HG02571 (cell line): ENCODE data around the gene NEIL3.

Source experiments
- ATAC-seq: cut with Tn5 transposase; IDR thresholded peaks from one replicate; pipeline ENCODE4 v1.9.1; 2021; ENCODE audit warnings: mild to moderate bottlenecking, moderate library complexity; ENCODE audit not compliant: unreplicated experiment

Gene NEIL3

DNA sequence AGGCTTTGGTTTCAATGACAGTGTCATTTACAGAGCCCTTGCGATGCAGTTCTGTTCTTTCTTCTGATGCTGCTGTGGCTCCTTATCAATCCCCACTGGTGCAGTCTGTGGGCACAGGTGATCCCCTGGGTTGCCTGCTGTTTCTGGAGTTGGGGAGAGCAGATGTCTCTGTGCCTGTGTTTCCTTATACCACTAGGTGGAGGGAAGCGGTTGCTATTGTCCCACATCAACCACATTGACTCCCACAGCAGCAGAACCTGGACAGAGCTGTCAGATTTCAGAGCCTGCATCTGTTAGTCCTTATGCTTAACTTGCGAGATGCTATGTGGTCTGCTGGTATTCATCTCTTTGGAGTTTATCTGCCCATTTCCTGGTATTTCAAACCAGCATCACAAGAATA, 57.7 kb downstream of the NEIL3 start:
- ATAC-seq = no peak

DNA sequence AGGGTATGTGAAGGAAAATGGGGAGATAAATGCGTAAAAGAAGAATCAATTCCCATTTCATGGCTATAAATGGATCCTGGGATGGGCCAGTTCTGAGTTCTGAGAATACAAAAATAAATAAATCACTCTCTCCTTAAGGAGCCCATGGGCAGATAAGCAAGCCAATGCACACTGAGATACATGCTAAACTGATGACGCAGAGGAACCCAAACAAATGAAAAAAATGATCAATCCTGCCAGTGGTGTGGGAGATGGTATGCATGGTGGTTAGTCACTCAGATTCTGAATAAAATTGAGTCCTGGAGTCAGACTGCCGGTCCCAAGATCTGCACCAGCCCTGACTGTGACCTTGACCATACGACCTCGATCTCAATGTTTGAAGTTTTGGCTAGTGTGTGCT, 59.7 kb downstream of the NEIL3 start:
- ATAC-seq = no peak

DNA sequence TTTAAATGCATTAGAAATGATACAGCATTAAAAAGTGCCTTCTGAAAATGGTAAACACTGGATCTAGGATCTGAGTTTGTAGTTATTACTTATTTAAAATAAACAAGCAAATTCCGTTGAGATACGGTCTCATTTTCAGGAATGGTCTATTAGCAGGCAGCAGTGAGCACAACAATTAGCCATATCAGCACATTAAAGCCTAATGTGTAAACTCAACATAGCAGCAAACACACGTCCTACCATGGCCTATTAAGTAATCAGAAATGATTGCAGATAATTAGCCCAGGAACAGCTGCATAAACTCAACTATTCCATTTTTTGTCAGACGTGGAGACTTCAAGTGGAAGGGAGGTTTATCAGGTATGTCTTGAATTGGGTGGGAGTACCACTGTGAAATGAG, 61.8 kb downstream of the NEIL3 start:
- ATAC-seq = no peak

DNA sequence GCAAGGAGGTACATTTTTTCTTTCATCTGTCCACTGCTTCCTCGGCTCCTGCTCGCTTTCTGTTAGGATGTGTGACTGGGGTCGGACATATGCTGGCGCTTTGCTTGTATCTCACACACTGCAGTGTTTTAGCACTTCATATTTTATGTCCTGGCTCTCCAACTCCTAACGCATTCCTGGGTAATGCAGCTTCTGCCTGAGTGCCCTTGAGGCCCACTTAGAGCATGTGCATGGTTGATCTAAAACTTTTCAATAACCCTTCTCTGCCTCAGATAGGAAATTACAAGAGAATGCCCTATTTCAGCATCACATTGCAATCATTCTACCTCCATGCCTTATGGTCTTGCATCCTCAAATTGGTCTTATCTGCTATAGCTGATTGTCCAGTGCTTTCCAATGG, 65.3 kb downstream of the NEIL3 start:
- ATAC-seq = no peak

DNA sequence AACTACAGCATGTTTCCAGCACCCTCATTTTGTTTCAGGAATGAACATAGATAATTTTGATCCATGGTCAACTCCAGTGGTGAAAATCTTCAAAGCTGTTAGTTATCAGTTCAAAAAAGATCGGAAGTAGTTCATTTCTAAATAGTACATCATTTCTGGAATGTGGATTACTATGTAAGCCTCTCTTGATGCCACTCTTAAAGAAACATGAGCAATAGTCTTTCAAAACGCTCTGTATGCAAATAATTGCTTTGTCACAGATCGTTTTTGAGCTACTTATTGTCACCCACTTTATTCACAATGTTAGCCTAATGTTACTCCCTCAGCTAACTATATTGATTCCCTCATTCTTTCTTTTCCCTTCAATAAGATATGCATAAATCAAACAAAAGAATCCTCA, 65.7 kb downstream of the NEIL3 start:
- no peak for ATAC-seq

DNA sequence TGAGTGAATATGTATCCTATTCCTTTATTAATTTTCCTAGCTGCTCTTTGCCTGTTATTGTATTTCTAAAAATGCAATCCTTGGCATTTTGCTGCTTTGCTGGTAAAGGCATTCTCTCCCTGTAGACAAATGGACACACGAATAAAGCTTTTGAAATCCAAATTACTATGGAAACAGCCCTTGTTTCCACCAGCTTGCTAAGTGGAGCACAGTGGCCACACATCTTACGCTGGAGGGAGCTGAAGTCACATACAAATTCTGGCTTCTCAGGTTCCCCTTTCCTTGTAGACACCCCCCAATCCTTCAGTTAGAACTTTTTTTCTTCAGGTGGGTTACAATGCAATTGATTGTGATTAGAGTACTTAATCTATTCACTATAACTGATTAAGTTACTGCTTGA, 66.3 kb downstream of the NEIL3 start:
- no peak for ATAC-seq

DNA sequence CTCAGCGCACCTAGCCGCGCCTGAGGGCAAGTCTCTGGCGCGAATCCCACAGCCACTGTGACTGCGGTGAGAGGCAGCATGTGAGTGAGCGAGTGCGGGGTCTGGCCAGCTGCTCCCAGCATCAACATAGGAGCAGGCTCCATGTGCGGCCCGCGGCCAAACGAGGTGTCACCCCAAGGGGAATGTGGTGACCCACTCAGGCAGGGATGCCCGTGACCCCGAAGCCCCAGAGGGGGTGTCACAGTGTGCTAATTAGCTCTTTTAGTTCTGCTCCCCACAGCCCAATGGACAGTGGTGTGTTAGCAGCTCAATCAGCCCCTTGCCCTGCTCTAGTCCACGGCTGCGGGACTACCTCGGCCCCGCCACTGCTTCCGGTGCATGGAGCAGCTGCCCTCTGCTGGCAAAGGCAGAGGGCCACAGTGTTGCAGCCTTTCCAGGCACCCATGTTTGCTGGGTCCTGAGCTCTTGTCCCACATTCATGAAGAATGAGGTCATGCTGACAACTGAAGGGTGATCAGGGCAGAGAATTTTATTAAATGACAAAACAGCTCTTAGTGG, 71.1 kb downstream of the NEIL3 start:
- no peak for ATAC-seq

DNA sequence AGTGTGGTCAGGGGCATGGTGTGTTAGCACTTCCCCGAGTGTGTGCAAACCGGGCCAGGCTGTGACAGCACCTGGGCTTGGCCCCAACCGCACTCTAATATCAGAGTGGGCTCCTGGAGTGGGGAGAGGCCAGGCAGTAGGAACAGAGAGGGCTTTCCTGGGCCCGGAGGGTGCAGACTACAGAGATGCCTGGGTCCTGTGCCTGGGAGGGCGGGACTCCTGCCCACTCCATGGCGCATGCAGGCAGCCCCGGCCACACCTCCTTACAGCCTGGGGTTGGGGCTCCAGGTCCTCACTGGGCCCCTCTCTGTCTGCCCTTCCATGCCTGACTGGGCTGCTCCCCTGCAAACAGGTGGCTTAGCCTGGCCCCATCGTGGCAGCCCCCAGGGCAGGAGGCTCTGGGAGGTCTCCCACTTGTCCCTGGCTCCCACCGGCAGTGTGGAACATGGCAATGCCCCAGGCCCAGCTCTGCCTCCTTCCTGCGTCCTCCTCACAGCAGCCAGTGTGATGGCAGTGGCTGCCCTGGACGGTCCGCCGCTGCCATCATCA, 72.2 kb downstream of the NEIL3 start:
- ATAC-seq = no peak

DNA sequence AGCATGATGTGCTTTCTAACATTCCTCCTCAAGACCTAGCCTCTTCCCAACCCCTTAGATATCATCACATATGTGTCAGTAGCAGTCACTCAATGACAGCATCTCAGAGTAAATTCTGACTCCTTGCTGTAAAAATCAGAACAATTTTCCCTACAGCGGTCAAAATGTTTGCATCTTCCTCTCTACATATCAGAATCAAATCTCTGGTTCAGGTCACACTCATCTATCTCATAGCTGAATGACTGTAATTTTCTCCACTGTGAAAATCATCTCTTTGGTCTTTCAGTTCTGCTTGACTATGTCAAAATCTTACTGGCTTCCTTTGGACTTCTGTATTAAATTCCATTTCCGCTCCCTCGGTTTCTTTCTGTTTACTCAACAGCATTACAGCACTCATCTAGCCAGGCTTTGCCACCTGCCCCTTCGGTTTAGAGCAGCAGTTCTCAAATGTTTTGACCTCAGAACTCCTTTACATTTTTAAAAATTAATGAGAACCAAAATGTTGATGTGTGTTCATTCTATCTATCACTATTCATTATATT, 75.3 kb downstream of the NEIL3 start:
- no peak for ATAC-seq

DNA sequence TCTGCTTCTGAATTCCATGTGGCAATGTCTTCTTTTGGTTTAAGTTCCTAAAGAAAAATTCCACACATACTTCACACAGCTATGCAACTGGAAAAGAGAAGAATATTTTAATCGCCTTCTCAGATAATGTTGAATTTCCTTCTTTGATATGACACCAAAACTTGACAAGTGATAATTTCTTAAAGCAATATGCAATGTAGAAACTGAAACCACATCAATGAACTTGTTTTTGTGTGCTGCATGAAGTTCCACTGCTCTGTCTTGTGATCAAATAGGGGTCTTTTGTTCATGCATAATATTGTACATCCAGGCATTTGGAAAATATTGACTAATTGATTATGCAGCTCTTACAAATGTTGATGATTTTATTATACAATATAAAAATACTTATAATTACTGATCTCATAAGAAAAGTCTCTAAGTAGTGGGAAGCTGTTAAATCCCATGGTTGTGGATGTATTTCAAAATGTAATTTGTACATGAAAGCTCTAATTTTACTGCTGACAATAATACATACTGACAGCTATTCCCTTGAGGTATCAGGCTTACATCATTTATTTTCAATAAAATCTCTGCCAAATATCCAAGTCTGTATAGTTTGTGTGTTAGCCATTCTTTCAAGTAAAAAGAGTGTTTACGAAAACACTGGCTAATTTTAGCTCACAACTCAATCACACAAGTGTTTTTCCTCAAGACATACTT, 76.1 kb downstream of the NEIL3 start:
- ATAC-seq = no peak

DNA sequence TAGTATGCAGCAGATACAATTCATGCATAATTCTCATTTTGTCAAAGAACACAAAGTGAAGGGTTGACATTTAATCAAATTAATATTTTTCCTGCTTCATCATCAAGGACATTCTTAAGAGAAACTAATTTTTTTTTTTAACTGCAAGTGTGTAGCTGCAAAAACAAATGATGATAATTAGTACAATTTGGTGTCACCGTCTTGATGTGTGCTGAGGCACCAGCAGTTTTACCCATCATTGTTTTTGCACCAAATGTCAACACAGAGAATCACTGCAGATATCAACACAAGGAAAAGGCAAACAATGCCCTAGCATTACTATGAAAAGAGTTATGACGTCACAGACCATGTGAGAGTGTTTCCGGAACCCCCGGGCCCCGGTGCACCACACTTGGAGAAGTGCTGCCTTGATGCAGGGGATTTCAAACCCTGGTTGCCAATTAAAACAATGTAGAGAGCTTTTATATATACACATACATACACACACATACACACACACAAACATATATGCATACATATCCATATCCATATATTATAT, 76.7 kb downstream of the NEIL3 start:
- ATAC-seq = no peak

DNA sequence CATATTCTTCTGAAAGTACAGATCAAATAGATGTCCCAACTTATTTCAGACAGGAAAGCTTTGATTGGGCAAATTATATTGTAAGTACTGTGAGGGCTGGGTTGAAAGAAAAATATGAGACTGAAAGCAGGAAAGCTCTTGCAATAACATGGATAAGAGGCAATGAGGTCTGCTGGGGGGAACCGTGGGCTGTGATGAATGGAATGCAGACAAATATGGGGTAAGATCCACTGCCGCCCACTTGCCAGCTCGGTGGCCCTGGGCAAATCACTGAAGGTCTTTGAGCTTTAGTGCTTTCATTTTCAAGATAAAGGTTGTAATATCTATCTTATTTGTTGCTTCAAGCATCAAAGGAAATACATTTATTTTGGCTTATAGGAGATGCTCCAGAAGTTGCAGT, 81.6 kb downstream of the NEIL3 start:
- ATAC-seq = no peak

DNA sequence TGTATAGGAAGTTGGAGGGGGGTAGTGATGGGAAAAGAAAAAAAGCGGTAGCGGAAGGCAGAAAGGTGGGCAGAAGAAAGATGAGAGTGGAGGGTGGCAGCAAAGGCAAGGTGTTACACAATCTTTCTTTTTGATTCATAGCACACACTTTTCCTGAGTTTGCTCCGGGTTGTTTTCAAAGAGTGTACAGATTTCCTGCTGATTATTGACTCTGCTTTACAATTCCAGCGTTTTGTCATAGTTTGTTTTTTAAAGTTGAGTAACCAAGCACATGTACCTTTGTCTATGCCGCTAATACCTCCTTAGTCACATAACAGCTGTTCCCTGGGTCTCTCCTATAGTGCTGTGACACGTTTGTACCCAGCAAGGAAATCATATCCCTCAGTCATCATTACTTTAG, 82.3 kb downstream of the NEIL3 start:
- no peak for ATAC-seq

DNA sequence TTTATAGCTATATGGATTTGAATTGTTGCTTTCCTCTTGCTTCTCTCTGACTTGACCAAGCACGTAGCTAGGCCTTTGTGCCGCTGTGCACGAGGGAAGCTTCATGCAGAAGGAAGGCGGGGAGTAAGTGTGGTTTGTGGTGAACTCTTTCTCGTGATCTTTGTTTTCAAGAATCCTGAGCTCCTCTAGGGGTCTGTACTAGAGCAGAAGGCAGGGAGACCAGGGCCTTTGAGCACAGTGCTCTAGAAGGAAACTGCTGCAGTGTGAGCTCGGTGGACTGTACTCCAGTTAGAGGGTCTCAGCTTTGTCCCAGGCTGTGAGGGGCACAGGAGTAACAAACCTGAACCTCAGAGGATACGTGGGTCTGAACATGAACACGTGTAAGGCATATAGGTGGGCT, 83.6 kb downstream of the NEIL3 start:
- ATAC-seq = no peak

DNA sequence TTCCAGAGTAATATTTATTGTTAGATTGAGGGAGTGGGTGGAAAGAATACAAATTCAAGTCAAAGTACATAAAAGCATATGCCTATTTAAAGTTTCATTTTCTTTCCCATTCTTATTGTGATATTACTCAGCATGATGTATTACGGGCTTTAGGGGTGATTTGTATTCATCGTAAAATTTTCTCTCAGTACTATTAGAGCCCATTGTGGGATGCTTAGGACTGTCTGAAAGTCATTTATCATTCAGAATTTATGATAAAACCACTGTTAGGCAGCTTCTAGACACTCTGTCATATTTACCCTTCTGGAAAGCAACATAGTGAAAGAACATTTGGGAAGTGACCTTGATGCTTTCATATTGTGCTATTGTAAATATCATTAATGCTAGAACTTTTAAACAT, 86.7 kb downstream of the NEIL3 start:
- no peak for ATAC-seq

DNA sequence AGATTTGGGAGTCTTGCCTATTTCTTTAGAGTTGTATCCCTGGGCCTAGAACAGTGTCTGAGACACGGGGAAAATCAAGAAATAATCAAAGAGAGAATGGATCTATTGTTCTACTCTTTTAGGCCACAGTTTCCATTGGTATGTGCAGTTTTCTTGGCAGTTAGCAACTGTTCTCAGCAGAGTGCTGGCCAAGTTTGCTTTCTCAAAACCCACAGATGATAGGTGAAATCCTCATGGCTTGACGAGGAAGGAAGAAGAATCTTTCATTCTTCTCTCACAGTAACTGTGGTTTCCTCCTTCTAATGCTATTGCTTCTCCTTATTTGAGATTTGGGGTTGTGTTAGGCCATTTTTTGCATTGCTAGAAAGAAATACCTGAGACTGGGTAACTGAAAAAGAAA, 90.4 kb downstream of the NEIL3 start:
- ATAC-seq = no peak

DNA sequence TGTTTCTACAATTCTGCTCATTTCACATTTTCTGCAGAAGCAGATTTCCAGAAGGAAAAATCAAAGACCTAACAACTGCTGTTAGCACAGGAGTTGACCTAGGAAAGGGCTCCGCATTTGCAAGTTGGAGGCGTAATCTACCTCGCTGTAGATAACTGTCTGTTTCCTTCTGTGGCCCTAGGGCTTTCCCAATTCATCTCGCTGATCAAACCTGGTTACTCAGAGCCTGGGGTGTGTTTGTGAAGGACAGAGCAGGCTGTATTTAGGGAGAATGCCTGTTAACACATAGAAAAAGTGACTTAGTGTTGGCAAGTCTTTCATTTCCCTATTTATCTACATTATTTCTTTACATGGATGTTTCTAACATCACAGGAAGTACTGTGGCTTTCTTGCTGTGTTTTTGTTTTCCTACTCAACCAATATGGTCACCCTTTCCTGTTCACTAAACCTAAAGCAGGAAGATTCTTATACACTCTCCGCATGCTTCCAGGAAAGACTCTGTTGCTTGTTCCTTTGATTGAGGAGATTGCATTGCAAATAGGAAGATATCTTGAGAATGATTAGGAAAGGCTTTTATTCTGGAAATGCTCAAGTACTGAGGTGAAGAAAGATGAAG, 92.1 kb downstream of the NEIL3 start:
- no peak for ATAC-seq

DNA sequence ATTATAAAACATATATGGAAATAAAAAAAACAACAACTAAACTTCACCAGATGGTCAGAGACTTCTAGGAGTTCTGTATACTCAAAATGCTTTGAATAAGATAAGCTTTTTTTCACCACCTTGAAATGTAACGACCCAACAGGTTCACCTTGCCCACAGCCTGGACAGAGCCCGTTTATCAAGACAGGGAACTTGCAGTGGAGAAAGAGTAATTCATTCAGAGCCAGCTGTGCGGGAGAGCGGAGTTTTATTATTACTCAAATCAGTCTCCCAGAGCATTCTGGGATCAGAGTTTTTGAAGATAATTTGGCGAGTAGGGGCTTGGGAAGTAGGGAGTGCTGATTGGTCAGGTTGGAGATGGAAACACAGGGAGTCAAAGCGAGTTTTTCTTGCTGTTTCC, 94.1 kb downstream of the NEIL3 start:
- ATAC-seq = no peak

DNA sequence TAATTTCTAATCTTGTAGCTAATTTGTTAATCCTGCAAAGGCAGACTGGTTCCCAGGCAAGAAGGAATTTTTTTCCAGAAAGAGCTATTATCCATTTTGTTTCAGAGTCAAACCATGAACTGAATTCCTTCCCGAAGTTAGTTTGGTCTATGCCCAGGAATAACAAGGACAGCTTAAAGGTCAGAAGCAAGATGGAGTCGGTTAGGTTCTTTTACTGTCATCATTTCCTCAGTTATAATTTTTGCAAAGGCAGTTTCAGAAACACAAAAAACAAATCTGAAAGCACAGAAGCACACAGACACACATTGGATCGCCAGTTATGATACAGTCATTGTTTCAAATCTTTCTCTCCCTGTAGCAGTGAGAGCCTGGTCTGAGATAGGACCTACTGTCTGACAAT, 94.7 kb downstream of the NEIL3 start:
- ATAC-seq = no peak

DNA sequence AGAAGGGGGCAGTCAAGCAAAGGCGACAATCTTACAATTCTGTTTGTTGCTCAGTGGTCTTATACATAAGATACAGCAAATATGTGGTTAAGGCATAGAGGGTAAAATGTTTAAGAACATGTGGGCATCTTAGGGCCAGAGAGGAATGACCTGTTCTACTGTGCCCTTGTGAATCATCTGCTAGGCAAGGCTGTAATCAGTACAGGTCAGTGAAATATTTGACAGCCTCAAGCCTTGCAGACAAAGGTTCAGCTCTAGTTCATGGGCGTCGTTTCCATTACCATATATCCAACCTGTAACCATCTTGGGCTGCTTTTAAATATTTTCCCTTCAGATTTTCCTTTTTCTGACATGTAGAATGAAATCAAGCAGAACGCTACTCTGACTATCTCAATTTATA, 95.3 kb downstream of the NEIL3 start:
- ATAC-seq = no peak

DNA sequence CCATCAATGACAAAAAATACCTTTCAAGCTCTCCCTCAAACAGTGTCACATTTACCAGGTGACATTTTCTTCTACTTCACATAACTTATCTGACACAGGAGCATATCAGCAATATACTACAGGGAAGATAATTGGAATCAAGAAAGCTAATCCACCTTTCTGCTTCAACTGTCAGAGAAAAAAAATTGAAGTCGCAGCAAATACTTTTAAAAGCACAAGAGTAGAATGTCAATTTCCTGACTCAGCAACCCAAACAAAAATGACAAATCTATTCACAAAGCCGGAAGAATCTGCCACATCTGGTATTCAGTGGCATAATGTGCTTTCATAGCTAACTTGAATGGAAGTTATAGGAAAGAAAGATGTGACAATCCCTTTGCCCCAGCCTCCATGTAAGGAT, 95.8 kb downstream of the NEIL3 start:
- ATAC-seq = no peak

DNA sequence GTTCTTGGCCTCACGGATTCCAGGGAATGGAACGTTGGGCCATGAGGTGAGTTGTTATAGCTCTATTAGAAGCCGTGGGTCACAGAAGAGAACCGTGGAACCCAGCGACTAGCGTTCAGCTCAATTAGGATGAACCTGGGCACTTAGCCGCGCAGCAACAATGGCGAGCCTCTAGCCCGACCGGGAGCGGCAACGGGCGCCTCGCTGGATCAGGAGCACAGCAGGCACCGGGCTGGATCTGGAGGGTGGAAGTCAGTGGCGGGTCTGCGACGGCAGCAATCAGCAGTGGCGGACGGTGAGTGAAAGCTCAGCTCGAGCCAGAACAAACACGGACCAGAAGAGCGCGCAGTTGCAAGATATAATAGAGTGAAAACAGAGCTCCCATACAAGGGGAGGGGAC, 98.3 kb downstream of the NEIL3 start:
- no peak for ATAC-seq
